HG03432 (cell line): Measurements from ENCODE around the gene IGFBP5.

ENCODE experiments used
- ATAC-seq: cut with Tn5 transposase; IDR thresholded peaks from one replicate; pipeline ENCODE4 v1.9.1; 2021; ENCODE audit warnings: mild to moderate bottlenecking, moderate library complexity; ENCODE audit not compliant: unreplicated experiment

IGFBP5 gene

DNA sequence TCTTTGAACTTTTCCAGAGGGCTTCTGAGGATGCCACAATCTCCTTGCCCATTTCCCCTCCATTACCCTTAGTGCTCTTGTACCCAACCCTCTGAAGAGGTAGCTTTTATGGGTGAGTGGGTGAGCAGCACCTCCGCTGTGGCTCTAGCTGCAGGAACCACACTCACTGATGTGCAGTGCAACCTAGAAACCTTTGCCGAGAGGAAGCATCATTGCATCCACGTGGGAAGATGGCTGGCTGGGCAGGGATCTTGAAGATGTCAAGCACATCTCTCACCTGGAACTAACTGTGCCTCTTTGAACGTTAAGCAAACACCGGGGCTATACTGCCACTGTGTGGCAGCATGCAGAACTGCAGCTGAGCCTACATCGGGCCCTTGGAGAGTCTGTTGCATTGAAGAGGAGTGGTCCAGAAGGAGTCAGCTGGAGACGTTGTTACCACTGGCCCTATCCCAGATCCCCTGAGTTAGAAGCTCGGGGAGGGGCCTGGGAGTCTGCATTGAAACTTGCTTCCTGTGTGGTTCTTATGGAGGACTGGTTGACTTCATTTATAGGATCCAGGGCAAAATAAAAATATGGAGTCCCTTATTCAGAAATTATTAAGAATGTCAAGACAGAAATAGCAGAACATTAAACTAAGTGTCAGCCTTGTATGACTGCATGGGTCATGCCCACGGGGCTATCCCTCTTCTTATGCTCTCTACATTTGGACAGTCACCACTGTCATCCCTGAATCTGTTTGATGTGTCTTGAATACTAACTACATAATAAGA lies 28.7 kb downstream of the IGFBP5 start:
- peak; percentile 70 for ATAC-seq

DNA sequence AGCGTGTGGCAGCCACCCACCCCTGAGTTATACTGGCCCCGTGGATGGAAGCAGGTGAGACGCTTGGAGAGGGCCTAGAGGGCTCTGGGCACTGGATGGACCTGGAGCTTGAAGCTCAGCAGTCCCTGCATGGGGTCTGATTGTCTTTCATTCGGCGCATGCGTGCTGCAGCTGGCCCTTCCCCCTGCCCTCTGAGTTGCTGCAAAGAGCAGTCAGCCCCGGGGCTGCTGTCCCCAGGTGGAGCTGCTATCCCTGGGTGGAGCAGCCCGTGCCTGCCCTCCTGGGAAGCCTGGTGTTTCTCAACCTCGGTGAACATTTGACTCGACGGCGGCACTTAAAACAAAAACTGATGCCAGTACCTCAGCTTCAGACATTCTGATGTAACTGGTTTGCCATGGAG lies 29.6 kb downstream of the IGFBP5 start:
- ATAC-seq, result no peak

DNA sequence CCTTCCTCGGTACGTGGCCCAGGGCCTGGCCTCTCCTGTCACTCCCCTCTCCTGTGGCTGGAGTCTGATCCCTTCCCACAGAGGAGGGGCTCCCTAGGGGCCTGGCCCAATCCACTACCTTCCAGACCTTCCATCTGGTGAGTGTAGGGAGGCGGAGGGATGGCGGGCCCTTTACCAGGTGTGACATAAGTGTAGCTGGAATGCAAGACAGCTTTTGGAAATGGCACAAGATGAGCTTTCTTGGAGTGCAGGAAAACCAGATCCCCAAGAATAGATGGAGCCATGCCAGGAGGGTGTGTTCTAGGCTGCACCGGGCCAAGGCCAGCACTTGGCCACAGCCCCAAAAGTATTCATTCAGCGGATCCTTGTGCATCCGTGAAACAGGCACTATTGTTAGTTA lies 30.1 kb downstream of the IGFBP5 start:
- no peak for ATAC-seq

GRCh38 chr2:216664593-216665034 lies 30.7 kb downstream of the IGFBP5 start:
- peak; percentile 72 for ATAC-seq

- ATAC-seq, result no peak
These were observed 31.5 kb downstream of the IGFBP5 start for GRCh38 chr2:216663846-216664245.

DNA sequence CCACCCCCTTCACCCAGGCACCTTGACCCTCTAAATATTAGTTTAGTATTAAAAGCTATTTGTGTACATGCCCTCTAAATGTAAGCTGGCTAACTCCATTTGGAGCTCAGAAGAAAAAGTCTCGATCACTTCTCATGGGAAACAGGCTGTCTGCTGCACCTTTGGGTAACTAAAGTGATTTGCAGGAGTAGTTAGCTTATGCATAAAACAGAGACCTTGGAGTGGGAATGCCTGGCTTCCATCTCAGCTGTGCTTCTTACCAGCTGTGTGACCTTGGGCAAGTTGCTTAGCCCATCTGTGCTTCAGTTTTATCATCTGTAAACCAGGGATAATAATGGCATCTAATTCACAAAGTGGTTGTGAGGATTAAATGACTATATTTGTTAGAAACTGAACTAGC lies 32.2 kb downstream of the IGFBP5 start:
- no peak for ATAC-seq

- no peak for ATAC-seq
These were observed 33.5 kb downstream of the IGFBP5 start for GRCh38 chr2:216661639-216662375.

- no peak for ATAC-seq
These were observed 34.3 kb downstream of the IGFBP5 start for GRCh38 chr2:216661051-216661450.

GRCh38 chr2:216660496-216660895 lies 34.9 kb downstream of the IGFBP5 start:
- no peak for ATAC-seq

- no peak for ATAC-seq
These were observed 36.1 kb downstream of the IGFBP5 start for GRCh38 chr2:216659276-216659675.

- ATAC-seq, result no peak
These were observed 36.6 kb downstream of the IGFBP5 start for GRCh38 chr2:216658757-216659156.

DNA sequence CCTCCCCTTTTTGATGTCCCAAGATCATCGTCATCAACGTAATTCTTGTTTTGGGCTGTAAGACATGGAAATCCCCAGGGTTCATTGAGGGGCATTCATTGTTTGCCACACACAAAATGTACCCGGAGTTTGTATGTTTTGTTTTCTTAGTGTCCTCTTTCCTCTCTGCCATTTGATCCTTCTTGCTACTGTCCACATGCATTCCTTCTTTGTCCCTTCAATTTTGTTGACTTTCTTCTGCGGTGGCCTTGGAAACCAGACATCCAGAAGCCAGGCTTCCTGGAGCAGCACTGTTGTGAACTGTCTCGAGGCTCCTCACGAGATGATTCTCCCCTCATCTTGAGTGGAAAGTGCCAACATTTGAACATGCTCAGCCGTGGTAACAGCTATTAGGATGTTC lies 37.4 kb downstream of the IGFBP5 start:
- no peak for ATAC-seq

- no peak for ATAC-seq
These were observed 38.1 kb downstream of the IGFBP5 start for GRCh38 chr2:216657086-216657855.

- ATAC-seq, result no peak
These were observed 40.8 kb downstream of the IGFBP5 start for GRCh38 chr2:216654528-216655052.

DNA sequence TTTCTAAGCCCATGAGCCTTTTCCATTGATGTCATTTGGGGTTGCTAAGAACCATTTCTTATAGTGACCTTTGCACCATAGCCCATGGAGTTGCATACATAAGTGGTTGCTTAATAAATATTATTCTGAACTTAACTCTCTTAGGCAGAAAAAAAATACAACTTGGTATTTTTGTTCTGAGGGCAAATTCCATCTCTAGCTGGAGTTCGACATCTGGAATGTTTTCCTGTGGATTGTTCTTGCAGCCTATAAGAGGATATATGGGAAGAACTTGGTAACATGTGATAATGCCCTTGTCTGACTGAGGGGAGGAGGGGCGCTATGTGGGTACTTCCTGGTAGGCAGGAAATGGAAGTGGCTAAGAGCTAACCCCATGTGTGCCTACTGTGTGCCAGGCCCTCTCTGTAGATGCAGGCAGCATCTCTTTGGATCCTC lies 41.4 kb downstream of the IGFBP5 start:
- ATAC-seq, result no peak

DNA sequence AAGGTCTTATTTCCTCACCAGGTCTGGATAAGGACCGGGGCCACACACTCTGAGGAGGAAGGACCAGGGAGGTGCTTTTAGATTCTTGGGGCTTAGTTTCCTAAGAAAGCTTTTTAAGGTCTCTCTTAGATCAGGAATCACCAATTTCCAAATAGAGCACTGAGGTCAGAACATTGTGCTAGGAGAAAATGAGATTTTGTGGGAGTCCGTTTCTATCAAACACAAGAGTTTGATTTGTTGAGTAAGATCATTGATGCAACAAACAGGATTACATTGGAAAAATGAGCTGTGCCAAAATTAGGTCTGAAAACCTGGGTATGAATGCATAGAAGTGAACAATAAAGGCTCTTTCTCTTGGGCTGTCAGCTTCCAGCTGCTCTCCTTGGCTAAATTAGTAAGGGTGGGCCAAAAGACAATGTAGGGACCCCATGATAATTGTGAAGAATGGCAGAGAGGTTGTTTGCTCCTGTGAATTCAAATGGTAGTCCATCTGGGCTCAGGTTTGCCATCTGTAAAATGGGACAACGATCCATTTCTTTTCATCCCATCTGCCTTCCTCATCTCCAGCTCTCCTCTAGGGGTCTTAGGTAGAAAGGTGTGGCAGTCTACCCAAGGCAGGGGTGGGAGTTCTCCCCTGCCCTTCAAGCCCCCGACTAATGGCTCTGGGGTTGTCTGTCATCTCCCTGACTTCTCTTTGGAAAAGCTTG lies 42.1 kb downstream of the IGFBP5 start:
- no peak for ATAC-seq

GRCh38 chr2:216652566-216652965 lies 42.8 kb downstream of the IGFBP5 start:
- no peak for ATAC-seq

GRCh38 chr2:216651351-216651881 lies 43.9 kb downstream of the IGFBP5 start:
- ATAC-seq, result no peak

DNA sequence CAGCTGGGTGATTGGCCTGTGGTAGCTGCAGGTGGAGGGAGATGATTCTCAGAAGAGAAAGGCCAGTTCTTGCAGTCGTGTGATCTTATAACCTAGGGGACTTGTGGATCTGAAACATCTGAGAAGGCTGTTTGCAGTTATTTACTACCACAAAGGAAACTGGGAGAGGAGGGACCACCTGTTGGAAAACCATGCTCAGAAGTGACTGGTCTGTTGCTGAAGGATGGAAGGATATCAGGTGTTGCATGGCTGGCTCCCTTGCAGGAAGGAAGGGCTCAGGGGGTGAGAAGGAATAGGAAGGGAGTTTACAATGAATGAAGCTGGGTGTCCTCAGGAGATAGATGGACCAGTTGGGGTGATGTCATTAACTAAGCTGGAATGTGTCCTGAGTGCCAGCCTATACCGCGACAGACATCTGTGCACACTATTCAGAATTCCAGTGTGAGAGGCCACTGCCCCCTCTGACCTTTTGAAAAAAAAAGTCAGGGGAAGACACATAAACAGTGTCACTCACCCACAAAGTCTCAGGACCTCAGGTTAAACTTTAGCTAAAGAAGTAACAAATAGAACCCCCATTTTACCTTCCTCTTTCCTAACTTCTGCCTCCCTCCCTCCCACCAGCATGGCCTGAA lies 44.6 kb downstream of the IGFBP5 start:
- no peak for ATAC-seq

DNA sequence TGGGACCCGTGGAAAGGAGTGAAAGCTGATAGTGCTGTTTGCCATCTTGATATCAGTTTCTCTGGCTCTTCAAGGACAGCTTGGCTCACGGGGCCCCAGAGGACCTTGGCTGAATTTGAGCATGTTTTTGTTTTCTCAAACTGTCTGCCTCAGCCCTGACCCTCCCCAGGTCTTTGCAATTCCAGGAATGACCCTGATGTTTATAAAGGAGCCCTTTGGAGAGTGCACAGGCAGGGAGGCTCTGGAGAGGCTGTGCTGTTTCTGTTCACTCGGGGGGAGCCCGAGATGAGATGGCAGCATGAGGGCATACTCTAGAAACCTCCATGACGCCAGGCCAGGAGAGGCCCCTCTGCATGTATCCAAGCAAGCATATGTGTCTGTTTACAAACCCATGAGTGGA lies 45.8 kb downstream of the IGFBP5 start:
- no peak for ATAC-seq
